ENCODE data around the gene HIF3A.
"Not testable (repeated sequence)": the region's sequence is repeated elsewhere in the genome, so short reads cannot be mapped to it uniquely, and the experiment has no call there.

The HIF3A gene

GRCh38 chr19:46296722-46297461 is at the start of gene HIF3A:
TSS of gene HIF3A (plus strand) at chr19:46297042. CDS start at chr19:46297077, 35 bp downstream.
- no peak for DNase-seq

DNA sequence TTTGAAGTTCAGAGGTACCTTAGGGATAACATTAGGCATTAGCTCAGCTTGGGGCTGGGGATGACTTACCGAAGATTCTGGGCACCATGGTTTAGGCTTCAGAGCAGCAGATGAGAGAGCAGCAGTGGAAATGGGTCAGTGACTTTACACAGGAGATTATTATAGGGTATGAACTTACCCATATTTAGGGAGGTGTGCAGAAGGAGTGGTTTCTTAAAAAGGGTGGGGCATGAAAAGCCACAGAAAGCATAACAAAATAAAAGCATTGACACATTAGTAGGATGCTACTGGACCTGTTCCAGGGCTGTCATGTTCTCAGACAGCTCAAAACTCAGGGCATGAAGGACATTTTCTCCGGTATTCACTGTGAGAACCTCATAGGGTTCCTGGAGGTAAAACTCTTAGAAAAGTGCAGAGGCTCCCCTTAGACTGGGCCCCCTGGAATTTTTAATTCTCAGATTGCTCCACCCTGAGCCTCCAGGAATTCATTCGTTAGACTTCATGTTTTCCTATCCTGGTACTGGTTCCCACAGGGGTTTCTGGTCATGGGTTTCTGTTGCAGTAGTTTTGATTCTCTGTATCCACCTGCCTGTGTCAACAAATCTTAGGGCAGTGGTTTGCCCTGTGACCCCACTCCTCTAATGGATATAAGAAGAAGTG is 46.6 kb upstream of the HIF3A start:
- no peak for DNase-seq

- no peak for DNase-seq
Observed at GRCh38 chr19:46251416-46251815, 45.4 kb upstream of the HIF3A start.

DNA sequence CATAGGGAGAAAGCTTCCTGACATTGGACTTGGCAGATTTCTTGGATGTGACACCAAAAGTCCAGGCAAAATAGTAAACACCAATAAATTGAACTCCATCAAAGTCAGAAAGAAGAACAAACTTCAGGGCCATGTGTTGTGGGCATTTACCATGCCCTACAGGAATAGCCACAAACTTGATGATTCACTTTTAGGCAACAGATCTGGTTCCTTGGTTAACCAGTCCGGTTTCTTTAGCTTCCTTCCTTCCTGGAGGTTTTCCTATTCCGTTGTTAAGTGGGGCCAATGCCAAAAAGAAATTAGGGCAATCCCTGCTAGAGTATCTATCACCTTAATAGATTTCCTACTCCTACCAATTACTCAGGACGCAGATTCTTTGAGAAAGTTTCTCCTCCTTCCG is 42.1 kb upstream of the HIF3A start:
- peak; percentile 72 for DNase-seq

- DNase-seq, result peak; percentile 82
Observed at GRCh38 chr19:46256855-46257254, 40.0 kb upstream of the HIF3A start.

DNA sequence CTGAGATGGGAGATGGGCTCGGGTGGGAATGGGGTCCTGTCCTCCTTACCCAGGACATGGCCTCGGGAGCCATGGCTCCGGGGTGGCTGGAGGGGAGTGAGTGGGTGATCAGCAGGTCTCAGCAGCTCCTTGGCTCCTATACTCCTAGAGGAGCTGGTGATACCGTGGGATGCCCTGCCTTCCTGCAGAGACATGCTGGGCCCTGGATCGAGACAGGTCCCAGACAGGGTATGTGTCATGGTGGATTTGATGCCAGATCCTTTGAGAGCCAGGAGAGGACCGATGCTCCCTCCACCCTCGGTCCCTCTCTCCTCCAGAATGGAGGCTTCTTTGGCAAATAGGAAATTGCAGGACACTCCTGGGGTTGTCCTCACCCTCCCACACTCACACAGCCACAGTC is 35.3 kb upstream of the HIF3A start:
- DNase-seq, result not testable (repeated sequence)

GRCh38 chr19:46262684-46263296 is 34.1 kb upstream of the HIF3A start:
- DNase-seq, result peak; percentile 97

DNA sequence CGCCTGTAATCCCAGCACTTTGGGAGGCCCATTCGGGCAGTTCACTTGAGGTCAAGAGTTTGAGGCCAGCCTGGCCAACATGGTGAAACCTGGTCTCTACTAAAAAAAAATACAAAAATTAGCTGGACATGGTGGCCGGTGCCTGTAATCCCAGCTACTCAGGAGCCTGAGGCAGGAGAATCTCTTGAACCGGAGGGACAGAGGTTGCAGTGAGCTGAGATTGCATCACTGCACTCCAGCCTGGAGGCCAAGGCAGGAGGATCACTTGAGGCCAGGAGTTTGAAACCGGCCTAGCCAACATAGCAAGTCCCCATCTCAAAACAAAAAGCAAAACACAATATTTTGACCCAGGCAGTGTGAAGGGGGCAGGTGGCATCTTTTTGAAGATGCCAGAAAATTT is 32.0 kb upstream of the HIF3A start:
- DNase-seq, result not testable (repeated sequence)

DNA sequence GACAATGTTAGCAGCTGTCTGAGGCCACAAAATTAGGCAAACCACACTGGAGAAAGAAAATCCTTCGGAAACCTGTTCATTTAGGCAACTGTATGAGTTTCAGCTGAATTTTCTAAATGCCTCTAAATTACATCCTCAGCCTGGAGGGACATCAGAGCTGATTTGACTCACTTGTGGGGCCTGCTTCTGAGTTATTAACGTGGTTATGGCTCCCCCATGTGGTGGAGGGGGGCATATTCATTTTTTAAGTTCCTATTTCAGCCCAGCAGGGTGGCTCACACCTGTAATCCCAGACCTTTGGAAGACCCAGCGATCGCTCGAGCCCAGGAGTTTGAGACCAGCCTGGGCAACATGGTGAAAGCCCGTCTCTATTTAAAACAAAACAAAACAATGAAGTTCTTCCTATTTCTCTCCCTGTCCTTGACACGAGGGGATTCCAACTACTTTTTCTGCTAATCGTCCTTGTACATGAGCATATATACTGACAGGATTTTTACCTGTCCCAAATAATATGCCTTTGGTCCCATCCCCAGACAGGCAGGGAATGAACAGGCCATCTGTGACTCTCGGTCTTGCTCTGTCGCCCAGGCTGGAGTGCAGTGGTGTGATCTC is 31.5 kb upstream of the HIF3A start:
- peak; percentile 84 for DNase-seq

- DNase-seq, result no peak
Observed at GRCh38 chr19:46269101-46269500, 27.7 kb upstream of the HIF3A start.

DNA sequence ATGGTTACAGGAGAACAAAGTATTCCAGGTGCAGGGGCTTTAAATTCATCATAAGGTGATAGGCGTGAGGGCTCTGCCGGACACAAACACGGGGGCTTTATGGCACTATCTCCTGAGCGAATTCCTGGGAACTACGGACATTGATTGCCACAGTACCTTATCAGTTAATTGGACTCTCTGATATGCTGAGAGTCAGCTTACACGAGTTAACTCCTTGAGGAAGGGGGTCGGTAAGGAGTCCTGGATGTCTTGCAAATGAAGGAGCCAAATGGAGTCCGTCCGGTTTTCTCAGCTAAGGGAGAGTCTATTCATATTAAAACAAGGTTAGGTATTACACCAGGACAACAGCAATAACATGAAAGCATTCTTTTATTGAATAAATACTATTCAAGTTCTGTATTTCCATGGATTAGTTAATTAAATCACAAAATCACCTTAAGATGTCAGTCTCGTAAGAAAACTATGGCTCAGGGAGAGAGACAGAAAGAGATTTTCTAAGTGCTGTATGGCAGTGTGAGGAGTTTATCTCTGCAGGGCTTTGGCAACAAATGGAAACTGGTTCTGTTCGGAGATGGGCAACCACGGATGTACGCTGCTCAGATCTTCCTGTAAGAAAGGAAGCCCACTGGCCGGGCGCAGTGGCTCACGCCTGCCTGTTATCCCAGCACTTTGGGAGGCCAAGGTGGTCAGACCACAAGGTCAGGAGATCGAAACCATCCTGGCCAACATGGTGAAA is 26.2 kb upstream of the HIF3A start:
- DNase-seq, result no peak

GRCh38 chr19:46271481-46272197 is 25.2 kb upstream of the HIF3A start:
- no peak for DNase-seq

DNA sequence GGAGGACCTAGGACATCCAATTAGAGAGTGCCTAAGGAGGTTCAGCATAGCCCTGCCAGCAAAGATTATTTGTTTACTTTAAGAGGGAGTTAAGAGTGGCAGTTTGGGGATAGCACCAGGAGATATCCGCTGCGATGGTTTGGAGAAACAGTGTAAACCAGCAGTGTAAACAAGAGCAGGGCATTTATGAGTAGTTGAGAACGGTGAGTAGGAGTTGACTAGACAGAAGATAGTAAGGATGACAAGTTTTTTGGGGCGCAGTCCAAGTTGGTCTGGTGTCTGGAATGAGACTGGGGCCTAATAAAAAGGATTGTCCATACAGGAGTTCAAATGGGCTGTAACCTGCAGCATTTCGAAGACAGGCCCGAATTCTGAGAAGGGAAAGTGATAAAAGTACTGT is 22.9 kb upstream of the HIF3A start:
- not testable (repeated sequence) for DNase-seq

DNA sequence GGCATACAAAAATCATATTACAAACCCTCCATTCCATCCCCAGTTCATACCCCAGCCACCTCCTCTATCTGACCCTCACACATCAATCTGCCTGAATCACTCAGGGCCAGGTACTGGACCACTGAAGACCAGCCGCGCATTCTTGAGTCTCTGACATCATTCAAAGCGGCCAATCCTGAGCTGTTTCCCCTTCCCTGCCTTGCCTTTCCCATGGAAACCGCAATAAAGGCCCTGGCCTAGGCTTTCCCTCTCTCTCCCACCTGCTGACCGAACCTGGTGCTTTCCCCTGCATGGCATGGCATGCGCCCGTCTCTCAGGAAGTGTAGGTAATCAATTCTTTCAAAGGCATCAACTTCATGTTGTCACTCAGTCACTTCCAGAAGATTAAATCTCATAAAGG is 17.7 kb upstream of the HIF3A start:
- DNase-seq, result no peak

GRCh38 chr19:46283771-46284170 is 13.1 kb upstream of the HIF3A start:
- DNase-seq, result no peak

GRCh38 chr19:46284635-46285034 is 12.2 kb upstream of the HIF3A start:
- no peak for DNase-seq

DNA sequence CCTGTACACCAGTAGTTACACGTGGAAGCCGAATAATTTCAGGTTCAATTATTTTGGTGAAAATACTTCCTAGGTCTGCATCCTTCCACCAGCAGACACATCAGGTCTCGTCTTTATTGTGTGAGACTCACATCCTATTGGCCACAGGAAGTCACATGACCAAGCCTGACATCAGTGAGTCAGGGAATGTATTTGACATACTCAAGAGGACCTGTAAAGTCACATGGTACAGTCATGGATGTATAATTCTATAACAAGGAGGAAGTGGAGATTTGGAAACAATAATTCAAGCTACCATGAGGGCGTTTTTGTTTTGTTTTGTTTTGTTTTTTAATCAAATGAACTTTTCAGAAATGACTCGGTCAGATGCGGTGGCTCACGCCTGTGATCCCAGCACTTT is 9.3 kb upstream of the HIF3A start:
- peak; percentile 46 for DNase-seq

GRCh38 chr19:46288896-46289588 is 7.8 kb upstream of the HIF3A start:
- peak; percentile 88 for DNase-seq

DNA sequence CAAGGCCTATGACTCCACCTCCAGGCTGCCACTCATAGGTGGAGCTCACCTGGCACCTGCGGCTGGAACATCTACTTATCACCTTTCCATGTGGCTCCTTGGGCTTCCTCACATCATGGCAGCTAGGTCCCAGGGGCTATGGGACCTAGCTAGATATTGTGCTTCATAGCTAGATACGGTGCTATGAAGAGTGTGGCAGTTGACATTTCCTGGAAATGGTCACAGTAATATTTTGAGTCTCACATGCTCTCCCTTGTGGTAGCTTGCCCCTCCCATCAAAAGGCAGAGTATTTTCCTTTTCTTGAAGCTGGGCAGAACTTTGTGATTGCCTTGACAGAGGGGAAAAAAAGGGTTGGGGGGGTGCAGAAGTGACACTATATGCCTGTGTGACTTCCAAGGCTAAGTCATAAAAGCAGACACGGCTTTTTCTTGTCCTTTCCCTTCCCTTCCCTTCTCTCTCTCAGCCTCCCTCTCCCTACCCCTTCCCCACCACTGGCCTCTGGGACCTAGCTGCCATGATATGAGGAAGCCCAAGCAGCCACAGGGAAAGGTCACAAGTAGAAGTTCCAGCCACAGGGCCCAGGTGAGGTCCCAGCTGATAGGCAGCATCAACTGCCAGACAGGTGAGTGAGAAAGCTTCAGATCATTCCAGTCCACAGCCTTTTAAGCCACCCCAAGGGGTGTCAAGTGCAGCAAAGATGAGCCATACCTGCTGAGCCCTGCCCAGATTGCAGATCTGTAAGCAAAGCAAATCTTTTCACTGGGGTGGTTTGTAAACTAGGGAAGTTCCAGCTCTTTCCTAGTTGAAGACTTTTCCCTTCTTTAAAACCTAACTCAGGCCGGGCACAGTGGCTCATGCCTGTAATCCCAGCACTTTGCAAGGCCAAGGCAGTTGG is 6.9 kb upstream of the HIF3A start:
- DNase-seq, result no peak

- no peak for DNase-seq
Observed at GRCh38 chr19:46291829-46292228, 5.0 kb upstream of the HIF3A start.

DNA sequence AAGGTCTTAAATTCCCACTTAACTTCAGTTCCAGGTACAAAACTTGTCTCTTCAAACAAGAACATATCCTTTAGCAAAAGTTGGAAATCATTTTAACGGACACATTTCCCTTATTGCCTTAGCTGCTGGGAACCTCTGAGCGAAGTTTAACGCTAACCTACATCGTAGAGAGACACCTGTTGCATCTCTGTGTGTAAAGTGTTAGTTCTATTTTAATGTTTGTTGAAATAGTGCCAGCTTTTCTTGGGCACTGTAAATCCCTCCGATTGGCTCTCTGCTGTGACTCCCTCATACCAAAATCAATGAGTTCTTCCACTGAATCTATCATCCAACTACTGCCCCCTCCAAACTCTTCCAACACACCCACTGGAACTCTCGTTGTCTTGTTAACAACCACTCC is 2.3 kb upstream of the HIF3A start:
- no peak for DNase-seq
